DND-41 (cell line): ENCODE results near the gene CHN2.

ENCODE experiments used
- ATAC-seq: fragments of 200-7000 bp; cut with Tn5 transposase; 3 replicates; pipeline ENCODE4 v1.9.1; 2021; ENCODE audit warnings: low read depth; ENCODE audit not compliant: insufficient read depth
- DNase-seq: peaks from one replicate; pipeline ENCODE4 v3.0.0-alpha.2; 2020
- H2AFZ ChIP-seq: 2 replicates; pipeline ENCODE4 v1.6.0; 2012; ENCODE audit warnings: low read depth, low read length
- H3K27ac ChIP-seq: 2 replicates; pipeline ENCODE4 v1.5.1; 2012; ENCODE audit warnings: low read length, inconsistent platforms
- H3K27me3 ChIP-seq: fragments of 200-600 bp; sonication (generic); 2 replicates; pipeline ENCODE4 v1.6.0; 2012; ENCODE audit warnings: low read length, mild to moderate bottlenecking, inconsistent platforms; ENCODE audit not compliant: insufficient read depth, poor library complexity
- H3K36me3 ChIP-seq: 2 replicates; pipeline ENCODE4 v1.5.1; 2012; ENCODE audit warnings: low read length, inconsistent platforms; ENCODE audit not compliant: insufficient read depth
- H3K4me1 ChIP-seq: 2 replicates; pipeline ENCODE4 v1.5.1; 2012; ENCODE audit warnings: mild to moderate bottlenecking, low read length; ENCODE audit not compliant: insufficient read depth
- H3K4me2 ChIP-seq: 2 replicates; pipeline ENCODE4 v1.6.0; 2012; ENCODE audit warnings: mild to moderate bottlenecking, moderate library complexity, low read length, inconsistent platforms; ENCODE audit not compliant: insufficient read depth
- H3K4me3 ChIP-seq, 2 experiments: fragments of 200-600 bp in 1 of 2; shearing (Covaris generic) in 1 of 2; 2 replicates each; pipeline ENCODE4 v1.5.1; 2012 to 2016; ENCODE audit warnings: inconsistent platforms in 2 of 2, low read length in 2 of 2, mild to moderate bottlenecking in 2 of 2, low read depth in 1 of 2, moderate library complexity in 1 of 2
- H3K79me2 ChIP-seq: 2 replicates; pipeline ENCODE4 v1.6.0; 2012; ENCODE audit warnings: low read length, inconsistent platforms; ENCODE audit not compliant: insufficient read depth
- H3K9ac ChIP-seq: 2 replicates; pipeline ENCODE4 v1.6.0; 2012; ENCODE audit warnings: low read depth, mild to moderate bottlenecking, inconsistent platforms, low read length, moderate library complexity
- H3K9me3 ChIP-seq: 2 replicates; pipeline ENCODE4 v1.5.1; 2012; ENCODE audit warnings: low read length, moderate library complexity, mild to moderate bottlenecking, inconsistent platforms; ENCODE audit not compliant: insufficient read depth, severe bottlenecking
- H4K20me1 ChIP-seq: 2 replicates; pipeline ENCODE4 v1.6.0; 2012; ENCODE audit warnings: low read length; ENCODE audit not compliant: insufficient read depth
- CTCF ChIP-seq: IDR thresholded peaks from 2 replicates; pipeline ENCODE4 v1.5.1; 2012; ENCODE audit warnings: borderline replicate concordance, low read length, moderate library complexity, mild to moderate bottlenecking; ENCODE audit not compliant: poor library complexity, severe bottlenecking; ENCODE audit errors: extremely low read depth
- EZH2 ChIP-seq: IDR thresholded peaks from 3 replicates; pipeline ENCODE4 v1.6.1; 2012; ENCODE audit warnings: borderline replicate concordance, low read depth, mild to moderate bottlenecking, moderate library complexity, low read length, inconsistent platforms; ENCODE audit not compliant: severe bottlenecking

Gene CHN2

GRCh38 chr7:29480451-29480850, 285.9 kb downstream of the CHN2 start:
- DNase-seq (no peak), ATAC-seq (no peak)
- Histone ChIP-seq H3K27me3 (no peaks in the 10 kb centered on the region), H3K36me3 (no peaks in the 10 kb centered on the region), H3K4me2 (no peak overlapping the region), H3K4me1 (no peaks in the 10 kb centered on the region), H3K4me3 (no peak overlapping the region), H3K79me2 (no peaks in the 10 kb centered on the region), H3K9me3 (no peaks in the 10 kb centered on the region), H4K20me1 (no peaks in the 10 kb centered on the region), H3K9ac (no peak overlapping the region), H2AFZ (no peak overlapping the region), H3K27ac (no peak overlapping the region)
- TF ChIP-seq EZH2 (no peak), CTCF (no peak)

GRCh38 chr7:29480934-29481651, 286.5 kb downstream of the CHN2 start:
- Histone ChIP-seq H3K4me2 (no peak overlapping the region), H3K4me1 (no peaks in the 10 kb centered on the region), H3K4me3 (no peak overlapping the region), H3K27me3 (no peaks in the 10 kb centered on the region), H3K36me3 (no peaks in the 10 kb centered on the region), H3K79me2 (no peaks in the 10 kb centered on the region), H4K20me1 (no peaks in the 10 kb centered on the region), H3K27ac (no peak overlapping the region), H2AFZ (no peak overlapping the region), H3K9ac (no peak overlapping the region), H3K9me3 (no peaks in the 10 kb centered on the region)
- TF ChIP-seq CTCF (no peak), EZH2 (no peak)
- DNase-seq (no peak), ATAC-seq (no peak)

GRCh38 chr7:29482056-29482455, 287.5 kb downstream of the CHN2 start:
- Histone ChIP-seq H3K27me3 (no peaks in the 10 kb centered on the region), H4K20me1 (no peaks in the 10 kb centered on the region), H2AFZ (no peak overlapping the region), H3K4me1 (no peaks in the 10 kb centered on the region), H3K4me3 (no peak overlapping the region), H3K27ac (no peak overlapping the region), H3K9me3 (no peaks in the 10 kb centered on the region), H3K79me2 (no peaks in the 10 kb centered on the region), H3K9ac (no peak overlapping the region), H3K36me3 (no peaks in the 10 kb centered on the region), H3K4me2 (no peak overlapping the region)
- no peak for ATAC-seq
- no peak for TF ChIP-seq EZH2
- no peak for TF ChIP-seq CTCF
- no peak for DNase-seq
